Measurements from ENCODE around the gene POLG2. TPM values are rescaled to one million over a fixed set of nuclear protein-coding genes. Genes with fewer than 3 reads are reported as not detected.

POLG2 gene
- total RNA-seq, 1 experiment from 2014 or later, result 42.7 TPM

- CTCF ChIA-PET, result interaction anchor here (1.1 to 5.0 kb wide), 3 partner anchors 72 to 447 kb away, joined by 3 to 97 read pairs (median 3); no protein-coding TSS in a partner anchor
- TF ChIP-seq, protein P1, sequence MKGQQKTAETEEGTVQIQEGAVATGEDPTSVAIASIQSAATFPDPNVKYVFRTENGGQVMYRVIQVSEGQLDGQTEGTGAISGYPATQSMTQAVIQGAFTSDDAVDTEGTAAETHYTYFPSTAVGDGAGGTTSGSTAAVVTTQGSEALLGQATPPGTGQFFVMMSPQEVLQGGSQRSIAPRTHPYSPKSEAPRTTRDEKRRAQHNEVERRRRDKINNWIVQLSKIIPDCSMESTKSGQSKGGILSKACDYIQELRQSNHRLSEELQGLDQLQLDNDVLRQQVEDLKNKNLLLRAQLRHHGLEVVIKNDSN (CRISPR knock-in tag; IDR thresholded peaks at IDR 0.05), result no peak
- TF ChIP-seq, protein P2, sequence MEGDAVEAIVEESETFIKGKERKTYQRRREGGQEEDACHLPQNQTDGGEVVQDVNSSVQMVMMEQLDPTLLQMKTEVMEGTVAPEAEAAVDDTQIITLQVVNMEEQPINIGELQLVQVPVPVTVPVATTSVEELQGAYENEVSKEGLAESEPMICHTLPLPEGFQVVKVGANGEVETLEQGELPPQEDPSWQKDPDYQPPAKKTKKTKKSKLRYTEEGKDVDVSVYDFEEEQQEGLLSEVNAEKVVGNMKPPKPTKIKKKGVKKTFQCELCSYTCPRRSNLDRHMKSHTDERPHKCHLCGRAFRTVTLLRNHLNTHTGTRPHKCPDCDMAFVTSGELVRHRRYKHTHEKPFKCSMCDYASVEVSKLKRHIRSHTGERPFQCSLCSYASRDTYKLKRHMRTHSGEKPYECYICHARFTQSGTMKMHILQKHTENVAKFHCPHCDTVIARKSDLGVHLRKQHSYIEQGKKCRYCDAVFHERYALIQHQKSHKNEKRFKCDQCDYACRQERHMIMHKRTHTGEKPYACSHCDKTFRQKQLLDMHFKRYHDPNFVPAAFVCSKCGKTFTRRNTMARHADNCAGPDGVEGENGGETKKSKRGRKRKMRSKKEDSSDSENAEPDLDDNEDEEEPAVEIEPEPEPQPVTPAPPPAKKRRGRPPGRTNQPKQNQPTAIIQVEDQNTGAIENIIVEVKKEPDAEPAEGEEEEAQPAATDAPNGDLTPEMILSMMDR (IDR thresholded peaks at IDR 0.05), result peak; percentile 18; the same call in 1 of the 2 replicates
- TF ChIP-seq, protein P3, sequence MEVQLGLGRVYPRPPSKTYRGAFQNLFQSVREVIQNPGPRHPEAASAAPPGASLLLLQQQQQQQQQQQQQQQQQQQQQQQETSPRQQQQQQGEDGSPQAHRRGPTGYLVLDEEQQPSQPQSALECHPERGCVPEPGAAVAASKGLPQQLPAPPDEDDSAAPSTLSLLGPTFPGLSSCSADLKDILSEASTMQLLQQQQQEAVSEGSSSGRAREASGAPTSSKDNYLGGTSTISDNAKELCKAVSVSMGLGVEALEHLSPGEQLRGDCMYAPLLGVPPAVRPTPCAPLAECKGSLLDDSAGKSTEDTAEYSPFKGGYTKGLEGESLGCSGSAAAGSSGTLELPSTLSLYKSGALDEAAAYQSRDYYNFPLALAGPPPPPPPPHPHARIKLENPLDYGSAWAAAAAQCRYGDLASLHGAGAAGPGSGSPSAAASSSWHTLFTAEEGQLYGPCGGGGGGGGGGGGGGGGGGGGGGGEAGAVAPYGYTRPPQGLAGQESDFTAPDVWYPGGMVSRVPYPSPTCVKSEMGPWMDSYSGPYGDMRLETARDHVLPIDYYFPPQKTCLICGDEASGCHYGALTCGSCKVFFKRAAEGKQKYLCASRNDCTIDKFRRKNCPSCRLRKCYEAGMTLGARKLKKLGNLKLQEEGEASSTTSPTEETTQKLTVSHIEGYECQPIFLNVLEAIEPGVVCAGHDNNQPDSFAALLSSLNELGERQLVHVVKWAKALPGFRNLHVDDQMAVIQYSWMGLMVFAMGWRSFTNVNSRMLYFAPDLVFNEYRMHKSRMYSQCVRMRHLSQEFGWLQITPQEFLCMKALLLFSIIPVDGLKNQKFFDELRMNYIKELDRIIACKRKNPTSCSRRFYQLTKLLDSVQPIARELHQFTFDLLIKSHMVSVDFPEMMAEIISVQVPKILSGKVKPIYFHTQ (CRISPR knock-in tag; IDR thresholded peaks at IDR 0.05), result no peak
- TF ChIP-seq SOX15 (CRISPR knock-in tag; IDR thresholded peaks at IDR 0.05) (no peak), PRRX2 (CRISPR knock-in tag; IDR thresholded peaks at IDR 0.05) (no peak), SP1 (CRISPR knock-in tag; conservative IDR thresholded peaks at IDR 0.05) (no peak), NR1H2 (CRISPR knock-in tag; IDR thresholded peaks at IDR 0.05) (no peak), GRHL2 (CRISPR knock-in tag; IDR thresholded peaks at IDR 0.05; ENCODE audit: insufficient replicate concordance, severe bottlenecking) (no peak)
- Mint-ChIP-seq H3K9me3 (peaks cover 10% of the 10 kb centered on the region), H3K27ac (no peak overlapping the region), H3K36me3 (peaks cover 63% of the 10 kb centered on the region), H3K27me3 (ENCODE audit: low read depth) (no peaks in the 10 kb centered on the region), H3K4me1 (peaks cover 20% of the 10 kb centered on the region), H3K4me3 (no peak overlapping the region)
- POLR2A ChIA-PET, result no interaction called here
- no peak for ATAC-seq
- no peak for DNase-seq (ENCODE audit: low spot score)
These were observed 4.3 kb downstream of the POLG2 start for GRCh38 chr17:64492481-64493109.

GRCh38 chr17:64491994-64492393, 4.9 kb downstream of the POLG2 start:
- Mint-ChIP-seq H3K9me3 (peaks cover 10% of the 10 kb centered on the region), H3K4me3 (no peak overlapping the region), H3K4me1 (peaks cover 20% of the 10 kb centered on the region), H3K36me3 (peaks cover 68% of the 10 kb centered on the region), H3K27ac (no peak overlapping the region), H3K27me3 (ENCODE audit: low read depth) (no peaks in the 10 kb centered on the region)
- ATAC-seq, result no peak
- TF ChIP-seq NR1H2 (CRISPR knock-in tag; IDR thresholded peaks at IDR 0.05) (no peak), PRRX2 (CRISPR knock-in tag; IDR thresholded peaks at IDR 0.05) (no peak), SOX15 (CRISPR knock-in tag; IDR thresholded peaks at IDR 0.05) (no peak), NR2C2 (CRISPR knock-in tag; IDR thresholded peaks at IDR 0.05) (no peak)
- TF ChIP-seq, protein P4, sequence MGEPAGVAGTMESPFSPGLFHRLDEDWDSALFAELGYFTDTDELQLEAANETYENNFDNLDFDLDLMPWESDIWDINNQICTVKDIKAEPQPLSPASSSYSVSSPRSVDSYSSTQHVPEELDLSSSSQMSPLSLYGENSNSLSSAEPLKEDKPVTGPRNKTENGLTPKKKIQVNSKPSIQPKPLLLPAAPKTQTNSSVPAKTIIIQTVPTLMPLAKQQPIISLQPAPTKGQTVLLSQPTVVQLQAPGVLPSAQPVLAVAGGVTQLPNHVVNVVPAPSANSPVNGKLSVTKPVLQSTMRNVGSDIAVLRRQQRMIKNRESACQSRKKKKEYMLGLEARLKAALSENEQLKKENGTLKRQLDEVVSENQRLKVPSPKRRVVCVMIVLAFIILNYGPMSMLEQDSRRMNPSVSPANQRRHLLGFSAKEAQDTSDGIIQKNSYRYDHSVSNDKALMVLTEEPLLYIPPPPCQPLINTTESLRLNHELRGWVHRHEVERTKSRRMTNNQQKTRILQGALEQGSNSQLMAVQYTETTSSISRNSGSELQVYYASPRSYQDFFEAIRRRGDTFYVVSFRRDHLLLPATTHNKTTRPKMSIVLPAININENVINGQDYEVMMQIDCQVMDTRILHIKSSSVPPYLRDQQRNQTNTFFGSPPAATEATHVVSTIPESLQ (CRISPR knock-in tag; IDR thresholded peaks at IDR 0.05), result no peak
- POLR2A ChIA-PET, result interaction anchor here (0.7 kb wide), 1 partner anchor 45 kb away, joined by 3 read pairs; no protein-coding TSS in a partner anchor
- DNase-seq (ENCODE audit: low spot score), result no peak
- CTCF ChIA-PET, result interaction anchor here (0.7 to 5.0 kb wide), 6 partner anchors 14 to 81 kb away, joined by 3 to 97 read pairs (median 6); no protein-coding TSS in a partner anchor

GRCh38 chr17:64491034-64491860, 5.6 kb downstream of the POLG2 start:
- ChIA-PET CTCF (interaction anchor here (0.5 to 5.0 kb wide), 25 partner anchors 10 to 321 kb away, joined by 3 to 97 read pairs (median 3); partner anchors contain the start of genes CEP95 and DDX5), POLR2A (interaction anchor here (0.7 kb wide), 1 partner anchor 45 kb away, joined by 3 read pairs; no protein-coding TSS in a partner anchor)
- TF ChIP-seq, protein P2 (IDR thresholded peaks at IDR 0.05), result peak; percentile 36; the same call in 1 of the 2 replicates
- no peak for TF ChIP-seq CBFB (CRISPR knock-in tag; IDR thresholded peaks at IDR 0.05; ENCODE audit: low read depth)
- H3K36me3 Mint-ChIP-seq, result peaks cover 71% of the 10 kb centered on the region
- peaks cover 19% of the 10 kb centered on the region for H3K4me1 Mint-ChIP-seq
- H3K27ac Mint-ChIP-seq, result no peak overlapping the region
- peak; percentile 78 for ATAC-seq
- no peak overlapping the region for H3K4me3 Mint-ChIP-seq
- no peaks in the 10 kb centered on the region for H3K27me3 Mint-ChIP-seq (ENCODE audit: low read depth)
- peaks cover 10% of the 10 kb centered on the region for H3K9me3 Mint-ChIP-seq
- peak; percentile 29 for DNase-seq (ENCODE audit: low spot score)
